ENCODE data around the gene GABARAP. TPM values are rescaled to one million over a fixed set of nuclear protein-coding genes. Genes with fewer than 3 reads are reported as not detected.

The GABARAP gene
- total and polyA plus RNA-seq, 2 of the 13 experiments (the other 11 are each of a cell fraction or from before 2014, with no cell fraction given), result 161 to 310 TPM

- TF ChIP-seq ZHX1 (CRISPR knock-in tag; IDR thresholded peaks at IDR 0.05; ENCODE audit: low read depth), result no peak; the same call in 1 of the 2 replicates
- peak; percentile 73 for TF ChIP-seq SKI (IDR thresholded peaks at IDR 0.05; ENCODE audit: partially characterized antibody)
- 0 out of 2 replicates have a peak, but pooled peaks have one; percentile 28 for TF ChIP-seq MTA1 (CRISPR knock-in tag; IDR thresholded peaks at IDR 0.05; ENCODE audit: borderline replicate concordance)
- TF ChIP-seq GZF1 (CRISPR knock-in tag; IDR thresholded peaks at IDR 0.05), result no peak
- peak; percentile 95 for TF ChIP-seq TGIF2 (CRISPR knock-in tag; IDR thresholded peaks at IDR 0.05)
- TF ChIP-seq ZNF605 (CRISPR knock-in tag; IDR thresholded peaks at IDR 0.05), result 0 out of 2 replicates have a peak, but pooled peaks have one; percentile 52
- TF ChIP-seq ZSCAN9 (CRISPR knock-in tag; IDR thresholded peaks at IDR 0.05; ENCODE audit: borderline replicate concordance), result peak; percentile 72; the same call in 1 of the 2 replicates
- no peak; the same call in 1 of the 2 replicates for TF ChIP-seq ZNF460 (CRISPR knock-in tag; IDR thresholded peaks at IDR 0.05; ENCODE audit: borderline replicate concordance)
- TF ChIP-seq CHD2 (IDR thresholded peaks at IDR 0.05; ENCODE audit: low read depth, low read length), result peak; percentile 84
- TF ChIP-seq SKIL (CRISPR knock-in tag; IDR thresholded peaks at IDR 0.05; ENCODE audit: borderline replicate concordance), result peak; percentile 49; the same call in 1 of the 2 replicates
- TF ChIP-seq HNF1A (IDR thresholded peaks at IDR 0.05; ENCODE audit: low read depth), result no peak
- peak; percentile 56; the same call in 1 of the 2 replicates for TF ChIP-seq HNF1A (CRISPR knock-in tag; IDR thresholded peaks at IDR 0.05; ENCODE audit: borderline replicate concordance)
- TF ChIP-seq ZNF224 (CRISPR knock-in tag; IDR thresholded peaks at IDR 0.05), result 0 out of 2 replicates have a peak, but pooled peaks have one; percentile 73
- peak; percentile 81 for TF ChIP-seq CREB1 (IDR thresholded peaks at IDR 0.05)
- TF ChIP-seq CREB1 (CRISPR knock-in tag; IDR thresholded peaks at IDR 0.05), result peak; percentile 72
- no peak for TF ChIP-seq SYNCRIP (IDR thresholded peaks at IDR 0.05; ENCODE audit: insufficient read depth, low read depth, low read length)
- peak; percentile 86; the same call in 1 of the 2 replicates for TF ChIP-seq FUBP1 (CRISPR knock-in tag; IDR thresholded peaks at IDR 0.05; ENCODE audit: borderline replicate concordance)
- TF ChIP-seq FIP1L1 (IDR thresholded peaks at IDR 0.05; ENCODE audit: borderline replicate concordance, insufficient read depth, low read depth, low read length), result no peak
These were observed 636 bp upstream of the GABARAP start (continued) for GRCh38 chr17:7242717-7243452.
